ENCODE data around the gene TMEM242.

TMEM242 gene

GRCh38 chr6:157240059-157240959 is 83.0 kb downstream of the TMEM242 start (continued):
- peak; percentile 77 for TF ChIP-seq ZNF449 (tag by site-specific recombination; IDR thresholded peaks at IDR 0.05)
- peak; percentile 78 for TF ChIP-seq ZNF768 (tag by site-specific recombination; IDR thresholded peaks at IDR 0.05)
- TF ChIP-seq ZNF280D (tag by site-specific recombination; IDR thresholded peaks at IDR 0.05): no peak
- TF ChIP-seq ZNF76 (tag by site-specific recombination; IDR thresholded peaks at IDR 0.05; ENCODE audit: borderline replicate concordance, low read depth): no peak
- TF ChIP-seq ZNF24 (tag by site-specific recombination; IDR thresholded peaks at IDR 0.05): peak; percentile 59; the same call in 1 of the 2 replicates
- TF ChIP-seq ZIC2 (tag by site-specific recombination; IDR thresholded peaks at IDR 0.05): peak; percentile 86
- TF ChIP-seq IKZF3 (tag by site-specific recombination; IDR thresholded peaks at IDR 0.05): peak; percentile 72
- 0 out of 2 replicates have a peak, but pooled peaks have one; percentile 24 for TF ChIP-seq KLF1 (tag by site-specific recombination; IDR thresholded peaks at IDR 0.05)
- peak; percentile 72 for TF ChIP-seq EGR2 (tag by site-specific recombination; IDR thresholded peaks at IDR 0.05; ENCODE audit: low read depth)
- peak; percentile 80 for TF ChIP-seq ZSCAN30 (tag by site-specific recombination; IDR thresholded peaks at IDR 0.05)
- TF ChIP-seq MZF1 (tag by site-specific recombination; IDR thresholded peaks at IDR 0.05; ENCODE audit: borderline replicate concordance): peak; percentile 96
- TF ChIP-seq GLIS2 (tag by site-specific recombination; IDR thresholded peaks at IDR 0.05): peak; percentile 56; the same call in 1 of the 2 replicates
- TF ChIP-seq ZBTB44 (tag by site-specific recombination; IDR thresholded peaks at IDR 0.05): peak; percentile 78
- TF ChIP-seq ZNF341 (tag by site-specific recombination; IDR thresholded peaks at IDR 0.05; ENCODE audit: low read depth): peak; percentile 87
- TF ChIP-seq ZNF701 (tag by site-specific recombination; IDR thresholded peaks at IDR 0.05): no peak
- peak; percentile 67 for TF ChIP-seq PATZ1 (tag by site-specific recombination; IDR thresholded peaks at IDR 0.05)
- peak; percentile 78 for TF ChIP-seq ZNF423 (tag by site-specific recombination; IDR thresholded peaks at IDR 0.05)
- TF ChIP-seq ZNF239 (tag by site-specific recombination; IDR thresholded peaks at IDR 0.05): no peak
- peak; percentile 14; the same call in 1 of the 2 replicates for TF ChIP-seq ZBTB20 (tag by site-specific recombination; IDR thresholded peaks at IDR 0.05)
- TF ChIP-seq ZNF335 (tag by site-specific recombination; conservative IDR thresholded peaks at IDR 0.05): peak; percentile 84
- TF ChIP-seq SP7 (tag by site-specific recombination; IDR thresholded peaks at IDR 0.05): peak; percentile 95
- peak; percentile 40; the same call in 1 of the 2 replicates for TF ChIP-seq ZNF610 (tag by site-specific recombination; IDR thresholded peaks at IDR 0.05; ENCODE audit: borderline replicate concordance)
- peak; percentile 57; the same call in 1 of the 2 replicates for TF ChIP-seq ZEB2 (tag by site-specific recombination; IDR thresholded peaks at IDR 0.05)
- peak; percentile 60; the same call in 1 of the 2 replicates for TF ChIP-seq ZNF692 (tag by site-specific recombination; IDR thresholded peaks at IDR 0.05)
- no peak; the same call in 1 of the 2 replicates for TF ChIP-seq SP2 (tag by site-specific recombination; IDR thresholded peaks at IDR 0.05)
- TF ChIP-seq ZXDB (tag by site-specific recombination; IDR thresholded peaks at IDR 0.05): peak; percentile 84
- TF ChIP-seq ZSCAN5A (tag by site-specific recombination; IDR thresholded peaks at IDR 0.05): no peak
- TF ChIP-seq ZNF629 (tag by site-specific recombination; IDR thresholded peaks at IDR 0.05): 0 out of 2 replicates have a peak, but pooled peaks have one; percentile 54
